Neural cell (in vitro differentiated cells): ENCODE measurements around the gene ITGAD. TPM values are rescaled to one million over a fixed set of nuclear protein-coding genes. Genes with fewer than 3 reads are reported as not detected.

Source experiments
- H2AFZ ChIP-seq: fragments of 200-600, 300-800 bp; sonication (generic), shearing (Covaris generic); 2 replicates; pipeline ENCODE4 v1.6.0; 2014; ENCODE audit warnings: low read depth, mild to moderate bottlenecking, antibody characterized with exemption, low read length, moderate library complexity
- H3F3A ChIP-seq: fragments of 200-600 bp; shearing (Covaris generic); 2 replicates; pipeline ENCODE4 v1.6.1; 2016; ENCODE audit warnings: mild to moderate bottlenecking, moderate library complexity, mixed read lengths, antibody characterized with exemption, low read length; ENCODE audit not compliant: insufficient read depth, poor library complexity, severe bottlenecking
- H3K27ac ChIP-seq: fragments of 200-600, 300-800 bp; sonication (generic), shearing (Covaris generic); 2 replicates; pipeline ENCODE4 v1.5.1; 2014; ENCODE audit warnings: mild to moderate bottlenecking, low read length, moderate library complexity
- H3K27me3 ChIP-seq: fragments of 300-800, 200-600 bp; sonication (generic), shearing (Covaris generic); 2 replicates; pipeline ENCODE4 v1.6.0; 2014; ENCODE audit warnings: mild to moderate bottlenecking, low read depth, low read length, moderate library complexity; ENCODE audit not compliant: insufficient read depth
- H3K36me3 ChIP-seq: fragments of 300-800, 200-600 bp; sonication (generic), shearing (Covaris generic); 2 replicates; pipeline ENCODE4 v1.5.1; 2014; ENCODE audit warnings: mild to moderate bottlenecking, antibody characterized with exemption, low read length, moderate library complexity; ENCODE audit not compliant: insufficient read depth
- H3K4me2 ChIP-seq: fragments of 300-800, 200-600 bp; sonication (generic), shearing (Covaris generic); 2 replicates; pipeline ENCODE4 v1.6.0; 2014; ENCODE audit warnings: mild to moderate bottlenecking, low read length
- H3K4me3 ChIP-seq: fragments of 300-800, 200-600 bp; sonication (generic), shearing (Covaris generic); 2 replicates; pipeline ENCODE4 v1.5.1; 2014; ENCODE audit warnings: mild to moderate bottlenecking, low read length, moderate library complexity
- H3K79me2 ChIP-seq: fragments of 200-600 bp; shearing (Covaris generic); replicated peaks from 2 replicates; pipeline ENCODE4 v1.6.0; 2014; ENCODE audit warnings: mild to moderate bottlenecking, low read length, moderate library complexity; ENCODE audit not compliant: insufficient read depth
- H3K9ac ChIP-seq: fragments of 300-800, 200-600 bp; sonication (generic), shearing (Covaris generic); 2 replicates; pipeline ENCODE4 v1.6.1; 2016; ENCODE audit warnings: mild to moderate bottlenecking, low read length, mixed read lengths
- H3K9me2 ChIP-seq: fragments of 200-600 bp; shearing (Covaris generic); 2 replicates; pipeline ENCODE4 v1.6.1; 2016; ENCODE audit warnings: mild to moderate bottlenecking, low read length, mixed read lengths; ENCODE audit not compliant: insufficient read depth
- H3K9me3 ChIP-seq: fragments of 200-600, 300-800 bp; sonication (generic), shearing (Covaris generic); 2 replicates; pipeline ENCODE4 v1.6.1; 2016; ENCODE audit warnings: mild to moderate bottlenecking, mixed run types, low read length, moderate library complexity, mixed read lengths
- H4K20me1 ChIP-seq: fragments of 200-600 bp; shearing (Covaris generic); 2 replicates; pipeline ENCODE4 v1.6.1; 2016; ENCODE audit warnings: mild to moderate bottlenecking, mixed run types; ENCODE audit not compliant: insufficient read depth
- EP300 ChIP-seq: fragments of 450-650 bp; conservative IDR thresholded peaks from 2 replicates; pipeline ENCODE4 v1.6.1; 2014; ENCODE audit warnings: antibody characterized with exemption, mild to moderate bottlenecking, moderate library complexity; ENCODE audit not compliant: poor library complexity, severe bottlenecking
- EZH2 ChIP-seq: fragments of 200-600, 300-800 bp; shearing (Covaris generic), sonication (generic); IDR thresholded peaks from 2 replicates; pipeline ENCODE4 v1.6.1; 2014; ENCODE audit warnings: antibody characterized with exemption, low read length, borderline replicate concordance, mild to moderate bottlenecking; ENCODE audit not compliant: insufficient read depth, poor library complexity, severe bottlenecking
- MXI1 ChIP-seq: fragments of 450-650 bp; conservative IDR thresholded peaks from 2 replicates; pipeline ENCODE4 v1.6.1; 2014; ENCODE audit warnings: antibody characterized with exemption, mild to moderate bottlenecking; ENCODE audit not compliant: poor library complexity, severe bottlenecking
- POLR2AphosphoS5 ChIP-seq: IDR thresholded peaks from 2 replicates; pipeline ENCODE4 v1.6.1; 2012
- RAD21 ChIP-seq: fragments of 450-650 bp; conservative IDR thresholded peaks from 2 replicates; pipeline ENCODE4 v1.6.1; 2014; ENCODE audit warnings: antibody characterized with exemption, mild to moderate bottlenecking, moderate library complexity
- SMC3 ChIP-seq: fragments of 450-650 bp; conservative IDR thresholded peaks from 2 replicates; pipeline ENCODE4 v1.6.1; 2014; ENCODE audit warnings: antibody characterized with exemption, mild to moderate bottlenecking, moderate library complexity; ENCODE audit not compliant: poor library complexity
- TAF1 ChIP-seq: IDR thresholded peaks from 2 replicates; pipeline ENCODE4 v1.6.1; 2012; ENCODE audit warnings: low read depth
- polyA plus RNA-seq: library from polyadenylated mRNA; depleted of rRNA; stranded (reverse); fragments of >200 nt; gene quantifications from 2 replicates; pipeline ENCODE4 v1.2.3, GENCODE V29; 2014
- TF ChIP-seq, protein P1 (sequence below): fragments of 450-650 bp; IDR thresholded peaks from 2 replicates; pipeline ENCODE4 v1.5.1; 2014; ENCODE audit warnings: antibody characterized with exemption, mild to moderate bottlenecking, moderate library complexity; ENCODE audit not compliant: poor library complexity, severe bottlenecking
- TF ChIP-seq, protein P2 (sequence below): IDR thresholded peaks from 2 replicates; pipeline ENCODE4 v1.6.1; 2012; ENCODE audit warnings: borderline replicate concordance

Gene ITGAD
- polyA plus RNA-seq, 1 donor from 2014 or later, result not detected

GRCh38 chr16:31373235-31373634 is 19.9 kb upstream of the ITGAD start:
- no peaks in the 10 kb centered on the region for H4K20me1 ChIP-seq
- H3K27me3 ChIP-seq, result no peaks in the 10 kb centered on the region
- no peak overlapping the region for H3K9ac ChIP-seq
- no peaks in the 10 kb centered on the region for H3K36me3 ChIP-seq
- H3K79me2 ChIP-seq, result no peaks in the 10 kb centered on the region
- H3K27ac ChIP-seq, result no peak overlapping the region
- H3F3A ChIP-seq, result no peaks in the 10 kb centered on the region
- H3K4me3 ChIP-seq, result no peak overlapping the region
- no peak overlapping the region for H3K4me2 ChIP-seq
- H3K9me2 ChIP-seq, result no peaks in the 10 kb centered on the region
- TF ChIP-seq, protein P1, sequence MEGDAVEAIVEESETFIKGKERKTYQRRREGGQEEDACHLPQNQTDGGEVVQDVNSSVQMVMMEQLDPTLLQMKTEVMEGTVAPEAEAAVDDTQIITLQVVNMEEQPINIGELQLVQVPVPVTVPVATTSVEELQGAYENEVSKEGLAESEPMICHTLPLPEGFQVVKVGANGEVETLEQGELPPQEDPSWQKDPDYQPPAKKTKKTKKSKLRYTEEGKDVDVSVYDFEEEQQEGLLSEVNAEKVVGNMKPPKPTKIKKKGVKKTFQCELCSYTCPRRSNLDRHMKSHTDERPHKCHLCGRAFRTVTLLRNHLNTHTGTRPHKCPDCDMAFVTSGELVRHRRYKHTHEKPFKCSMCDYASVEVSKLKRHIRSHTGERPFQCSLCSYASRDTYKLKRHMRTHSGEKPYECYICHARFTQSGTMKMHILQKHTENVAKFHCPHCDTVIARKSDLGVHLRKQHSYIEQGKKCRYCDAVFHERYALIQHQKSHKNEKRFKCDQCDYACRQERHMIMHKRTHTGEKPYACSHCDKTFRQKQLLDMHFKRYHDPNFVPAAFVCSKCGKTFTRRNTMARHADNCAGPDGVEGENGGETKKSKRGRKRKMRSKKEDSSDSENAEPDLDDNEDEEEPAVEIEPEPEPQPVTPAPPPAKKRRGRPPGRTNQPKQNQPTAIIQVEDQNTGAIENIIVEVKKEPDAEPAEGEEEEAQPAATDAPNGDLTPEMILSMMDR, result no peak
- TF ChIP-seq EZH2, result no peak
- no peak for TF ChIP-seq TAF1
- no peak for TF ChIP-seq SMC3
- TF ChIP-seq MXI1, result no peak
- no peak for TF ChIP-seq EP300
- no peak for TF ChIP-seq POLR2AphosphoS5
- no peak for TF ChIP-seq RAD21
- TF ChIP-seq, protein P2, sequence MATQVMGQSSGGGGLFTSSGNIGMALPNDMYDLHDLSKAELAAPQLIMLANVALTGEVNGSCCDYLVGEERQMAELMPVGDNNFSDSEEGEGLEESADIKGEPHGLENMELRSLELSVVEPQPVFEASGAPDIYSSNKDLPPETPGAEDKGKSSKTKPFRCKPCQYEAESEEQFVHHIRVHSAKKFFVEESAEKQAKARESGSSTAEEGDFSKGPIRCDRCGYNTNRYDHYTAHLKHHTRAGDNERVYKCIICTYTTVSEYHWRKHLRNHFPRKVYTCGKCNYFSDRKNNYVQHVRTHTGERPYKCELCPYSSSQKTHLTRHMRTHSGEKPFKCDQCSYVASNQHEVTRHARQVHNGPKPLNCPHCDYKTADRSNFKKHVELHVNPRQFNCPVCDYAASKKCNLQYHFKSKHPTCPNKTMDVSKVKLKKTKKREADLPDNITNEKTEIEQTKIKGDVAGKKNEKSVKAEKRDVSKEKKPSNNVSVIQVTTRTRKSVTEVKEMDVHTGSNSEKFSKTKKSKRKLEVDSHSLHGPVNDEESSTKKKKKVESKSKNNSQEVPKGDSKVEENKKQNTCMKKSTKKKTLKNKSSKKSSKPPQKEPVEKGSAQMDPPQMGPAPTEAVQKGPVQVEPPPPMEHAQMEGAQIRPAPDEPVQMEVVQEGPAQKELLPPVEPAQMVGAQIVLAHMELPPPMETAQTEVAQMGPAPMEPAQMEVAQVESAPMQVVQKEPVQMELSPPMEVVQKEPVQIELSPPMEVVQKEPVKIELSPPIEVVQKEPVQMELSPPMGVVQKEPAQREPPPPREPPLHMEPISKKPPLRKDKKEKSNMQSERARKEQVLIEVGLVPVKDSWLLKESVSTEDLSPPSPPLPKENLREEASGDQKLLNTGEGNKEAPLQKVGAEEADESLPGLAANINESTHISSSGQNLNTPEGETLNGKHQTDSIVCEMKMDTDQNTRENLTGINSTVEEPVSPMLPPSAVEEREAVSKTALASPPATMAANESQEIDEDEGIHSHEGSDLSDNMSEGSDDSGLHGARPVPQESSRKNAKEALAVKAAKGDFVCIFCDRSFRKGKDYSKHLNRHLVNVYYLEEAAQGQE, result no peak
- H3K9me3 ChIP-seq, result no peaks in the 10 kb centered on the region
- H2AFZ ChIP-seq, result no peak overlapping the region

DNA sequence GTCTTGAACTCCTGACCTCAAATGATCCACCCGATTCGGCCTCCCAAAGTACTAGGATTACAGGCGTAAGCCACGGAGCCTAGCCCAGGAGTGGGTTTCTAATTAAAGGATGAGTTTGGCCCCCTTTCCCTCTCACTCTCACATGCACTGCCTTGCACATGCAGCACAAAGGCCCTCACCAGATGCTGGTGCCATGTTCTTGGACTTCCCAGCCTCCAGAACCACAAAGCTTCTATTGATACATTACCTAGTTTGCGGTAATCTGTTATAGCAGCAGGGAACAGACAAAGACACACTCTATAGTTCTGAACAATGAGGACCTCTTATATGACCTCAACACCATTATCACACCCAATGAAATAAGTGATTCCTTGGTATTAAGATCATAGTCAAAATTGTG is 17.9 kb upstream of the ITGAD start:
- Histone ChIP-seq H3K27me3 (no peaks in the 10 kb centered on the region), H3F3A (no peaks in the 10 kb centered on the region), H3K36me3 (no peaks in the 10 kb centered on the region), H3K9ac (no peak overlapping the region), H3K9me2 (no peaks in the 10 kb centered on the region), H3K79me2 (no peaks in the 10 kb centered on the region), H3K4me2 (no peak overlapping the region), H3K4me3 (no peak overlapping the region), H3K27ac (no peak overlapping the region), H3K9me3 (no peaks in the 10 kb centered on the region), H4K20me1 (no peaks in the 10 kb centered on the region), H2AFZ (no peak overlapping the region)
- no peak for TF ChIP-seq SMC3
- TF ChIP-seq, protein P2, result no peak
- TF ChIP-seq TAF1, result no peak
- no peak for TF ChIP-seq RAD21
- TF ChIP-seq EZH2, result no peak
